K562 (cell line): ENCODE measurements around the gene RTN4. TPM values are rescaled to one million over a fixed set of nuclear protein-coding genes. Genes with fewer than 3 reads are reported as not detected.

Source experiments
- CBFB ChIP-seq: sonication (generic); formaldehyde crosslinking; IDR thresholded peaks from 2 replicates; pipeline ENCODE4 v1.4.0; 2020; ENCODE audit warnings: mild to moderate bottlenecking, missing genetic modification reagents
- DPF2 ChIP-seq: fragments of 450-650 bp; IDR thresholded peaks from 2 replicates; pipeline ENCODE4 v1.6.1; 2016
- ELF4 ChIP-seq: fragments of 450-650 bp; formaldehyde crosslinking; IDR thresholded peaks from 2 replicates; pipeline ENCODE4 v1.4.0; 2022; ENCODE audit warnings: missing genetic modification characterization
- FOXM1 ChIP-seq, 2 experiments: fragments of 450-650 bp in 1 of 2; sonication (generic) in 1 of 2; formaldehyde crosslinking in 1 of 2; IDR thresholded peaks; 2 replicates each; pipeline versions ENCODE4 v1.6.1 to v1.9.0; 2017 to 2022; ENCODE audit warnings: low read depth in 2 of 2, mild to moderate bottlenecking in 2 of 2, missing genetic modification reagents in 1 of 2, moderate library complexity in 1 of 2
- HNRNPK ChIP-seq: fragments of 200-400 bp; formaldehyde crosslinking; IDR thresholded peaks from one replicate; pipeline ENCODE4 v1.6.1; 2018; ENCODE audit warnings: mild to moderate bottlenecking, low read depth, low read length; ENCODE audit not compliant: poor library complexity, severe bottlenecking
- HOMEZ ChIP-seq: fragments of 250-450 bp; sonication (Bioruptor Pico); IDR thresholded peaks from 2 replicates; pipeline ENCODE4 v1.4.0; 2020; ENCODE audit warnings: mild to moderate bottlenecking, moderate library complexity
- NBN ChIP-seq: fragments of 450-650 bp; IDR thresholded peaks from 2 replicates; pipeline ENCODE4 v1.6.1; 2016; ENCODE audit warnings: low read depth, mild to moderate bottlenecking
- RAD51 ChIP-seq: fragments of 450-650 bp; IDR thresholded peaks from 2 replicates; pipeline ENCODE4 v1.7.1; 2016; ENCODE audit warnings: low read depth, mild to moderate bottlenecking, borderline replicate concordance
- RBBP5 ChIP-seq: fragments of 200-600 bp; sonication (generic); IDR thresholded peaks from 2 replicates; pipeline ENCODE4 v1.6.1; 2012; ENCODE audit warnings: borderline replicate concordance, mild to moderate bottlenecking, low read length, control low read depth, inconsistent platforms; ENCODE audit not compliant: insufficient read depth, poor library complexity, severe bottlenecking
- SAFB ChIP-seq: fragments of 200-400 bp; formaldehyde crosslinking; IDR thresholded peaks from 2 replicates; pipeline ENCODE4 v1.6.1; 2017; ENCODE audit warnings: low read depth, low read length, borderline replicate concordance
- ZNF311 ChIP-seq: fragments of 250-450 bp; sonication (Bioruptor Pico); IDR thresholded peaks from 2 replicates; pipeline ENCODE4 v1.4.0; 2020; ENCODE audit warnings: mild to moderate bottlenecking, moderate library complexity
- polyA plus RNA-seq, 8 experiments: library from polyadenylated mRNA; depleted of rRNA in 4 of 8; stranded (reverse) in 5 of 8; unstranded in 3 of 8; fragments of >200 nt; fragmentation: Nextera tagmentation in 2 of 8; fragmentation: Illumina TruSeq in 1 of 8; extraction: Ambion mirVana in 2 of 8; extraction: Trizol in 1 of 8; gene quantifications; 2 replicates each; pipeline versions ENCODE4 v1.2.1 to v1.2.3, GENCODE V29; 2011 to 2014; ENCODE audit warnings: inconsistent platforms in 1 of 8, missing spikeins in 1 of 8
- total RNA-seq, 7 experiments: library from RNA; depleted of rRNA in 6 of 7; stranded (reverse); fragments of >200 nt in 6 of 7; fragmentation: Illumina TruSeq in 2 of 7; extraction: Trizol in 2 of 7; gene quantifications; 2 replicates each; pipeline versions ENCODE4 v1.2.1 to v1.2.3, GENCODE V29; 2011 to 2021; ENCODE audit warnings: low replicate concordance in 1 of 7
- TF ChIP-seq, protein P1 (sequence below), 2 experiments: fragments of 450-650 bp; IDR thresholded peaks; 2 replicates each; pipeline ENCODE4 v1.6.1; 2016; ENCODE audit warnings: mild to moderate bottlenecking in 2 of 2, borderline replicate concordance in 1 of 2, low read depth in 1 of 2, moderate library complexity in 1 of 2
- TF ChIP-seq, protein P2 (sequence below): fragments of 450-650 bp; IDR thresholded peaks from 2 replicates; pipeline ENCODE4 v1.6.1; 2017; ENCODE audit warnings: antibody characterized with exemption, mild to moderate bottlenecking

RTN4 gene
- total and polyA plus RNA-seq, 9 of the 15 experiments (the other 6 are each of a cell fraction or from before 2014, with no cell fraction given) = 73.0 to 248 (median 116) TPM

DNA sequence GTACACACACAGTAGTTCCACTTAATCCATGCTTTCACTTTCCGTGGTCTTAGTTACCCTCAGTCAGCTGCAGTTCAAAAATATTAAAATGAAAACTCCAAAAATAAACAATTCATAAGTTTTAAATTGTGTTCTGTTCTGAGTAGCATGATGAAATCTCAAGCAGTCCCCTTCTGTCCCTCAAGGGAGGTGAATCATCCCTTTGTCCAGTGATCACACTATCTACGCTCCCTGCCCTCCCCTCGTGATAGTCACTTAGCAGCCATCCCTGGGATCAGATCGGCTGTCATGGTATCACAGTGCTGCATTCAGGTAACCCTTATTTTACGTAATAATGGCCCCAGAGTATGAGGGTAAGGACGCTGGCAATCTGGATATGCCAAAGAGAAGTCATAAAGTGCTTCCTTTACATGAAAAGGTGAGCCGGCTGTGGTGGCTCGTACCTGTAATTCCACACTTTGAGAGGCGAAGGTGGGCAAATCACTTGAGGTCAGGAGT, 5.8 kb upstream of the RTN4 start (continued):
- TF ChIP-seq, protein P1, sequence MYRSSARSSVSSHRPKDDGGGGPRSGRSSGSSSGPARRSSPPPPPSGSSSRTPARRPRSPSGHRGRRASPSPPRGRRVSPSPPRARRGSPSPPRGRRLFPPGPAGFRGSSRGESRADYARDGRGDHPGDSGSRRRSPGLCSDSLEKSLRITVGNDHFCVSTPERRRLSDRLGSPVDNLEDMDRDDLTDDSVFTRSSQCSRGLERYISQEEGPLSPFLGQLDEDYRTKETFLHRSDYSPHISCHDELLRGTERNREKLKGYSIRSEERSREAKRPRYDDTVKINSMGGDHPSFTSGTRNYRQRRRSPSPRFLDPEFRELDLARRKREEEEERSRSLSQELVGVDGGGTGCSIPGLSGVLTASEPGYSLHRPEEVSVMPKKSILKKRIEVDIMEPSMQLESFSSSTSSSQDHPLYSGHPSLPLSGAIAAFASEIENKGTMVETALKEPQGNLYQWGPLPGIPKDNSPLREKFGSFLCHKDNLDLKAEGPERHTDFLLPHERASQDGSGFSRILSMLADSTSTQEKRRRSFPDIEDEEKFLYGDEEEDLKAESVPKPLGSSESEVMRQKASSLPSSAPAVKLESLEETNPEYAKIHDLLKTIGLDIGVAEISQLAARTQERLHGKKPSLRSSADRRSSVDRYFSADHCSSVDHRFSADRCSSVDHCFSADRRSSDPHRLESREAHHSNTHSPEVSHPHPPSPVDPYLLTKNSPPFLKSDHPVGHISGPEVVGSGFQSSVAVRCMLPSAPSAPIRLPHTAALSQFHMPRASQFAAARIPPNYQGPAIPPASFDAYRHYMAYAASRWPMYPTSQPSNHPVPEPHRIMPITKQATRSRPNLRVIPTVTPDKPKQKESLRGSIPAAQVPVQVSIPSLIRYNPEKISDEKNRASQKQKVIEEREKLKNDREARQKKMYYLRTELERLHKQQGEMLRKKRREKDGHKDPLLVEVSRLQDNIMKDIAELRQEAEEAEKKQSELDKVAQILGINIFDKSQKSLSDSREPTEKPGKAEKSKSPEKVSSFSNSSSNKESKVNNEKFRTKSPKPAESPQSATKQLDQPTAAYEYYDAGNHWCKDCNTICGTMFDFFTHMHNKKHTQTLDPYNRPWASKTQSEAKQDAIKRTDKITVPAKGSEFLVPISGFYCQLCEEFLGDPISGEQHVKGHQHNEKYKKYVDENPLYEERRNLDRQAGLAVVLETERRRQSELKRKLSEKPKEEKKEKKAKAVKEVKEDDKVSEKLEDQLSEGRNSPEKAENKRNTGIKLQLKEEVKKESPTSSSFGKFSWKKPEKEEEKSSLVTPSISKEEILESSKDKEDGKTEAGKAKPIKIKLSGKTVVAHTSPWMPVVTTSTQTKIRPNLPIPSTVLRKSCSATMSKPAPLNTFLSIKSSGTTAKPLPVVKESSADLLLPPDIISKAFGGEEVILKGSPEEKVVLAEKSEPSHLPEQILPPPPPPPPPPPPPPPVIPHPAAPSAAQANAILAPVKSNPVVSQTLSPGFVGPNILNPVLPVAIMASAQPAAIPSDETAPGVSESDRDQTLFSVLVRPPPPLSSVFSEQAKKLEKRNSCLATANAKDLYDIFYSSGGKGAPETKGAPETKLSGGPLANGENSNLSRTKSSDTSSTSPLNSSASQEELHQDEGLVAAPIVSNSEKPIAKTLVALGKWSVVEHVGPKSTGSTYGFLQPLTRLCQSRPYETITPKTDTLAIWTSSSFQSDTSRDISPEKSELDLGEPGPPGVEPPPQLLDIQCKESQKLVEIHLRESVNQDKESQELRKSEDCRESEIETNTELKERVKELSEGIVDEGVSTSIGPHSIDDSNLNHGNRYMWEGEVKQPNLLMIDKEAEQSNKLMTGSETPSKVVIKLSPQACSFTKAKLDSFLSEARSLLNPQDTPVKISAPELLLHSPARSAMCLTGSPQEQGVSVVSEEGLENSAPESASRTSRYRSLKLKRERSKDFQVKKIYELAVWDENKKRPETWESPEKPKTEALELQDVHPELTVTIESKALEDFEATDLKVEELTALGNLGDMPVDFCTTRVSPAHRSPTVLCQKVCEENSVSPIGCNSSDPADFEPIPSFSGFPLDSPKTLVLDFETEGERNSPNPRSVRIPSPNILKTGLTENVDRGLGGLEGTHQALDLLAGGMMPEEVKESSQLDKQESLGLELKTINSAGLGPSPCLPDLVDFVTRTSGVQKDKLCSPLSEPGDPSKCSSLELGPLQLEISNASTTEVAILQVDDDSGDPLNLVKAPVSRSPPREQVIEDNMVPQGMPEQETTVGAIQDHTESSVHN (IDR thresholded peaks at IDR 0.05; ENCODE audit: borderline replicate concordance in 1 of 2, low read depth in 1 of 2) = no peak
- no peak for TF ChIP-seq ZNF311 (CRISPR knock-in tag)
- no peak for TF ChIP-seq SAFB
- peak; percentile 52; the same call in 1 of the 2 replicates for TF ChIP-seq FOXM1 (IDR thresholded peaks at IDR 0.05; ENCODE audit: low read depth)
- TF ChIP-seq FOXM1 (CRISPR knock-in tag; IDR thresholded peaks at IDR 0.05; ENCODE audit: low read depth) = no peak
- TF ChIP-seq, protein P2, sequence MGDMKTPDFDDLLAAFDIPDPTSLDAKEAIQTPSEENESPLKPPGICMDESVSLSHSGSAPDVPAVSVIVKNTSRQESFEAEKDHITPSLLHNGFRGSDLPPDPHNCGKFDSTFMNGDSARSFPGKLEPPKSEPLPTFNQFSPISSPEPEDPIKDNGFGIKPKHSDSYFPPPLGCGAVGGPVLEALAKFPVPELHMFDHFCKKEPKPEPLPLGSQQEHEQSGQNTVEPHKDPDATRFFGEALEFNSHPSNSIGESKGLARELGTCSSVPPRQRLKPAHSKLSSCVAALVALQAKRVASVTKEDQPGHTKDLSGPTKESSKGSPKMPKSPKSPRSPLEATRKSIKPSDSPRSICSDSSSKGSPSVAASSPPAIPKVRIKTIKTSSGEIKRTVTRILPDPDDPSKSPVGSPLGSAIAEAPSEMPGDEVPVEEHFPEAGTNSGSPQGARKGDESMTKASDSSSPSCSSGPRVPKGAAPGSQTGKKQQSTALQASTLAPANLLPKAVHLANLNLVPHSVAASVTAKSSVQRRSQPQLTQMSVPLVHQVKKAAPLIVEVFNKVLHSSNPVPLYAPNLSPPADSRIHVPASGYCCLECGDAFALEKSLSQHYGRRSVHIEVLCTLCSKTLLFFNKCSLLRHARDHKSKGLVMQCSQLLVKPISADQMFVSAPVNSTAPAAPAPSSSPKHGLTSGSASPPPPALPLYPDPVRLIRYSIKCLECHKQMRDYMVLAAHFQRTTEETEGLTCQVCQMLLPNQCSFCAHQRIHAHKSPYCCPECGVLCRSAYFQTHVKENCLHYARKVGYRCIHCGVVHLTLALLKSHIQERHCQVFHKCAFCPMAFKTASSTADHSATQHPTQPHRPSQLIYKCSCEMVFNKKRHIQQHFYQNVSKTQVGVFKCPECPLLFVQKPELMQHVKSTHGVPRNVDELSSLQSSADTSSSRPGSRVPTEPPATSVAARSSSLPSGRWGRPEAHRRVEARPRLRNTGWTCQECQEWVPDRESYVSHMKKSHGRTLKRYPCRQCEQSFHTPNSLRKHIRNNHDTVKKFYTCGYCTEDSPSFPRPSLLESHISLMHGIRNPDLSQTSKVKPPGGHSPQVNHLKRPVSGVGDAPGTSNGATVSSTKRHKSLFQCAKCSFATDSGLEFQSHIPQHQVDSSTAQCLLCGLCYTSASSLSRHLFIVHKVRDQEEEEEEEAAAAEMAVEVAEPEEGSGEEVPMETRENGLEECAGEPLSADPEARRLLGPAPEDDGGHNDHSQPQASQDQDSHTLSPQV = peak; percentile 59; the same call in 1 of the 2 replicates
- 0 out of 2 replicates have a peak, but pooled peaks have one; percentile 22 for TF ChIP-seq RAD51
- no peak for TF ChIP-seq HOMEZ (CRISPR knock-in tag)
- TF ChIP-seq NBN = no peak
- TF ChIP-seq DPF2 = peak; percentile 88
- TF ChIP-seq RBBP5 = no peak
- TF ChIP-seq HNRNPK = no peak
- TF ChIP-seq ELF4 (CRISPR knock-in tag) = no peak
- TF ChIP-seq CBFB (CRISPR knock-in tag) = no peak
